G401.6 (cell line): ENCODE measurements around the gene CCSER1.
"Not testable (repeated sequence)": the region's sequence is repeated elsewhere in the genome, so short reads cannot be mapped to it uniquely, and the experiment has no call there.

Experiments used
- FAIRE-seq: peaks from 2 replicates; lab custom pipeline; 2012; peaks lifted over from hg19 to GRCh38; lab: Jason Lieb, UNC

Gene CCSER1

GRCh38 chr4:91070736-91071135, 943.5 kb downstream of the CCSER1 start:
- no peak for FAIRE-seq

- no peak for FAIRE-seq
Observed at GRCh38 chr4:91076147-91076546, 949.0 kb downstream of the CCSER1 start.

GRCh38 chr4:91085961-91086360, 958.8 kb downstream of the CCSER1 start:
- no peak for FAIRE-seq

GRCh38 chr4:91087743-91088142, 960.5 kb downstream of the CCSER1 start:
- FAIRE-seq: no peak

GRCh38 chr4:91089178-91089577, 962.0 kb downstream of the CCSER1 start:
- no peak for FAIRE-seq

GRCh38 chr4:91092398-91092980, 965.3 kb downstream of the CCSER1 start:
- no peak for FAIRE-seq

GRCh38 chr4:91094220-91094619, 967.0 kb downstream of the CCSER1 start:
- not testable (repeated sequence) for FAIRE-seq

- no peak for FAIRE-seq
Observed at GRCh38 chr4:91099666-91100065, 972.5 kb downstream of the CCSER1 start.

- FAIRE-seq: no peak
Observed at GRCh38 chr4:91108751-91109150, 981.6 kb downstream of the CCSER1 start.

- FAIRE-seq: no peak
Observed at GRCh38 chr4:91111556-91111955, 984.4 kb downstream of the CCSER1 start.

GRCh38 chr4:91113130-91113706, 986.0 kb downstream of the CCSER1 start:
- peak; percentile 55 for FAIRE-seq

- no peak for FAIRE-seq
Observed at GRCh38 chr4:91114386-91114785, 987.2 kb downstream of the CCSER1 start.

- FAIRE-seq: peak; percentile 58
Observed at GRCh38 chr4:91116861-91117260, 989.7 kb downstream of the CCSER1 start.

- no peak for FAIRE-seq
Observed at GRCh38 chr4:91118597-91118996, 991.4 kb downstream of the CCSER1 start.

GRCh38 chr4:91123742-91124141, 996.5 kb downstream of the CCSER1 start:
- FAIRE-seq: no peak

GRCh38 chr4:91127192-91127591, 1000.0 kb downstream of the CCSER1 start:
- FAIRE-seq: no peak

GRCh38 chr4:91127831-91128230, 1000.6 kb downstream of the CCSER1 start:
- no peak for FAIRE-seq

- FAIRE-seq: no peak
Observed at GRCh38 chr4:91128519-91128918, 1001.3 kb downstream of the CCSER1 start.

GRCh38 chr4:91147067-91147466, 1019.9 kb downstream of the CCSER1 start:
- FAIRE-seq: no peak

- FAIRE-seq: not testable (repeated sequence)
Observed at GRCh38 chr4:91154041-91154440, 1026.8 kb downstream of the CCSER1 start.

- not testable (repeated sequence) for FAIRE-seq
Observed at GRCh38 chr4:91167864-91168653, 1040.9 kb downstream of the CCSER1 start.

- FAIRE-seq: no peak
Observed at GRCh38 chr4:91170768-91171167, 1043.6 kb downstream of the CCSER1 start.

GRCh38 chr4:91171217-91171616, 1044.0 kb downstream of the CCSER1 start:
- no peak for FAIRE-seq

- not testable (repeated sequence) for FAIRE-seq
Observed at GRCh38 chr4:91185061-91185460, 1057.9 kb downstream of the CCSER1 start.
